Activated T-cell treated with anti-CD3 and anti-CD28 coated beads, Interleukin-2, amount 50 U/mL, for 72 hours (primary cell): ENCODE results near the gene AGAP1. TPM values are rescaled to one million over a fixed set of nuclear protein-coding genes. Genes with fewer than 3 reads are reported as not detected.

Experiments
- ATAC-seq, 2 donors: fragments of 150-1000 bp; cut with Tn5 transposase; replicated peaks in 1 of 2; 2 replicates each; pipeline ENCODE4 v1.10.0; 2021; ENCODE audit warnings: moderate library complexity in 2 of 2, mild to moderate bottlenecking in 1 of 2
- DNase-seq, 2 donors: peaks; one replicate each; pipeline ENCODE4 v3.0.0; 2021 to 2022; ENCODE audit warnings: mixed read lengths in 1 of 2
- H3K27ac Mint-ChIP-seq: one replicate; pipeline ENCODE4 v1.8.0; 2022; ENCODE audit warnings: mild to moderate bottlenecking, moderate library complexity, mixed read lengths
- H3K27me3 Mint-ChIP-seq: one replicate; pipeline ENCODE4 v1.8.0; 2022; ENCODE audit warnings: low read depth, mixed read lengths
- H3K36me3 Mint-ChIP-seq, 2 donors: one replicate each; pipeline ENCODE4 v1.8.0; 2022; ENCODE audit warnings: mixed read lengths in 2 of 2, mild to moderate bottlenecking in 1 of 2; ENCODE audit not compliant: insufficient read depth in 2 of 2
- H3K4me1 Mint-ChIP-seq: one replicate; pipeline ENCODE4 v1.8.0; 2022; ENCODE audit warnings: low read depth, mixed read lengths
- H3K4me3 Mint-ChIP-seq, 2 donors: one replicate each; pipeline ENCODE4 v1.8.0; 2022; ENCODE audit warnings: mild to moderate bottlenecking in 2 of 2, mixed read lengths in 2 of 2, moderate library complexity in 2 of 2
- H3K9me3 Mint-ChIP-seq, 2 donors: one replicate each; pipeline ENCODE4 v1.8.0; 2022; ENCODE audit warnings: mixed read lengths in 2 of 2
- total RNA-seq, 2 donors: library from RNA; stranded (reverse); gene quantifications; one replicate each; pipeline ENCODE4 v1.2.3, GENCODE V29; 2022

Gene AGAP1
- total RNA-seq, 2 donors from 2014 or later, result 0.74 to 2.9 TPM

GRCh38 chr2:235613649-235614048 is 119.8 kb downstream of the AGAP1 start:
- ATAC-seq (no peak), DNase-seq (no peak)
- H3K27me3 Mint-ChIP-seq, result peaks cover 9% of the 10 kb centered on the region
- no peak overlapping the region for H3K27ac Mint-ChIP-seq
- H3K4me1 Mint-ChIP-seq, result no peaks in the 10 kb centered on the region
- H3K4me3 Mint-ChIP-seq, result no peak overlapping the region
- H3K9me3 Mint-ChIP-seq, result no peaks in the 10 kb centered on the region
- no peaks in the 10 kb centered on the region for H3K36me3 Mint-ChIP-seq

- Mint-ChIP-seq H3K27me3 (peaks cover 9% of the 10 kb centered on the region), H3K4me3 (no peak overlapping the region), H3K36me3 (no peaks in the 10 kb centered on the region), H3K27ac (no peak overlapping the region), H3K4me1 (no peaks in the 10 kb centered on the region), H3K9me3 (no peaks in the 10 kb centered on the region)
- ATAC-seq (no peak), DNase-seq (no peak)
Observed at GRCh38 chr2:235614176-235614860, 120.5 kb downstream of the AGAP1 start.

- Mint-ChIP-seq H3K4me3 (no peak overlapping the region), H3K27me3 (peaks cover 9% of the 10 kb centered on the region), H3K4me1 (no peaks in the 10 kb centered on the region), H3K36me3 (no peaks in the 10 kb centered on the region), H3K9me3 (no peaks in the 10 kb centered on the region), H3K27ac (no peak overlapping the region)
- ATAC-seq (no peak), DNase-seq (no peak)
Observed at GRCh38 chr2:235614900-235615712, 121.3 kb downstream of the AGAP1 start.

GRCh38 chr2:235616885-235617284 is 123.0 kb downstream of the AGAP1 start:
- no peak for ATAC-seq

GRCh38 chr2:235618039-235618438 is 124.2 kb downstream of the AGAP1 start:
- no peak overlapping the region for H3K4me3 Mint-ChIP-seq
- peaks cover 9% of the 10 kb centered on the region for H3K27me3 Mint-ChIP-seq
- no peak overlapping the region for H3K27ac Mint-ChIP-seq
- no peaks in the 10 kb centered on the region for H3K4me1 Mint-ChIP-seq
- no peaks in the 10 kb centered on the region for H3K9me3 Mint-ChIP-seq
- no peaks in the 10 kb centered on the region for H3K36me3 Mint-ChIP-seq
- DNase-seq, result no peak
- no peak for ATAC-seq

More at GRCh38 chr2:235616885-235617284, 123.0 kb downstream of the AGAP1 start:
- Mint-ChIP-seq H3K9me3 (no peaks in the 10 kb centered on the region), H3K27ac (no peak overlapping the region), H3K27me3 (peaks cover 9% of the 10 kb centered on the region), H3K4me1 (no peaks in the 10 kb centered on the region), H3K36me3 (no peaks in the 10 kb centered on the region), H3K4me3 (no peak overlapping the region)
- no peak for DNase-seq

- Mint-ChIP-seq H3K9me3 (no peaks in the 10 kb centered on the region), H3K27ac (no peak overlapping the region), H3K36me3 (no peaks in the 10 kb centered on the region), H3K4me1 (no peaks in the 10 kb centered on the region), H3K27me3 (no peaks in the 10 kb centered on the region), H3K4me3 (no peak overlapping the region)
- DNase-seq, result no peak
- no peak for ATAC-seq
Observed at GRCh38 chr2:235619544-235619943, 125.7 kb downstream of the AGAP1 start.

- H3K4me3 Mint-ChIP-seq, result no peak overlapping the region
- H3K27ac Mint-ChIP-seq, result no peak overlapping the region
- no peaks in the 10 kb centered on the region for H3K4me1 Mint-ChIP-seq
- no peaks in the 10 kb centered on the region for H3K9me3 Mint-ChIP-seq
- no peak for ATAC-seq
- no peak for DNase-seq
- H3K36me3 Mint-ChIP-seq, result no peaks in the 10 kb centered on the region
- no peaks in the 10 kb centered on the region for H3K27me3 Mint-ChIP-seq
Observed at GRCh38 chr2:235621736-235622135, 127.9 kb downstream of the AGAP1 start.

- Mint-ChIP-seq H3K27me3 (no peaks in the 10 kb centered on the region), H3K4me3 (no peak overlapping the region), H3K9me3 (no peaks in the 10 kb centered on the region), H3K36me3 (no peaks in the 10 kb centered on the region), H3K27ac (no peak overlapping the region), H3K4me1 (no peaks in the 10 kb centered on the region)
- ATAC-seq (no peak), DNase-seq (no peak)
Observed at GRCh38 chr2:235623111-235623510, 129.3 kb downstream of the AGAP1 start.

GRCh38 chr2:235623752-235624151 is 129.9 kb downstream of the AGAP1 start:
- H3K36me3 Mint-ChIP-seq, result no peaks in the 10 kb centered on the region
- no peaks in the 10 kb centered on the region for H3K9me3 Mint-ChIP-seq
- H3K27me3 Mint-ChIP-seq, result no peaks in the 10 kb centered on the region
- no peak overlapping the region for H3K4me3 Mint-ChIP-seq
- DNase-seq (no peak), ATAC-seq (no peak)
- H3K27ac Mint-ChIP-seq, result no peak overlapping the region
- H3K4me1 Mint-ChIP-seq, result no peaks in the 10 kb centered on the region

- H3K4me3 Mint-ChIP-seq, result no peak overlapping the region
- no peaks in the 10 kb centered on the region for H3K9me3 Mint-ChIP-seq
Observed at GRCh38 chr2:235626658-235627057, 132.8 kb downstream of the AGAP1 start.

GRCh38 chr2:235627682-235628081 is 133.8 kb downstream of the AGAP1 start:
- H3K27ac Mint-ChIP-seq, result no peak overlapping the region
- no peaks in the 10 kb centered on the region for H3K36me3 Mint-ChIP-seq
- H3K4me1 Mint-ChIP-seq, result no peaks in the 10 kb centered on the region
- no peaks in the 10 kb centered on the region for H3K9me3 Mint-ChIP-seq
- DNase-seq (no peak), ATAC-seq (no peak)
- H3K4me3 Mint-ChIP-seq, result no peak overlapping the region
- no peaks in the 10 kb centered on the region for H3K27me3 Mint-ChIP-seq

More at GRCh38 chr2:235626658-235627057, 132.8 kb downstream of the AGAP1 start:
- no peaks in the 10 kb centered on the region for H3K27me3 Mint-ChIP-seq
- ATAC-seq, result no peak
- no peak overlapping the region for H3K27ac Mint-ChIP-seq
- no peak for DNase-seq
- no peaks in the 10 kb centered on the region for H3K36me3 Mint-ChIP-seq
- no peaks in the 10 kb centered on the region for H3K4me1 Mint-ChIP-seq

GRCh38 chr2:235630718-235631296 is 137.0 kb downstream of the AGAP1 start:
- no peaks in the 10 kb centered on the region for H3K4me1 Mint-ChIP-seq
- H3K4me3 Mint-ChIP-seq, result no peak overlapping the region
- no peak overlapping the region for H3K27ac Mint-ChIP-seq
- H3K36me3 Mint-ChIP-seq, result no peaks in the 10 kb centered on the region
- H3K27me3 Mint-ChIP-seq, result no peaks in the 10 kb centered on the region
- ATAC-seq (no peak), DNase-seq (no peak)
- no peaks in the 10 kb centered on the region for H3K9me3 Mint-ChIP-seq

- no peak for DNase-seq
- Mint-ChIP-seq H3K9me3 (no peaks in the 10 kb centered on the region), H3K27ac (no peak overlapping the region), H3K4me1 (no peaks in the 10 kb centered on the region), H3K36me3 (no peaks in the 10 kb centered on the region), H3K27me3 (peaks cover 17% of the 10 kb centered on the region), H3K4me3 (no peak overlapping the region)
- no peak for ATAC-seq
Observed at GRCh38 chr2:235634435-235635158, 140.8 kb downstream of the AGAP1 start.
